Frontal cortex (tissue), 4 donors: ENCODE data around the gene DEFB132. TPM values are rescaled to one million over a fixed set of nuclear protein-coding genes. Genes with fewer than 3 reads are reported as not detected.
"Not testable (repeated sequence)": the region's sequence is repeated elsewhere in the genome, so short reads cannot be mapped to it uniquely, and the experiment has no call there.

Experiments
- DNase-seq, 2 donors: peaks; one replicate each; pipeline ENCODE4 v3.0.0; 2012; ENCODE audit warnings: low spot score in 2 of 2
- FAIRE-seq: peaks from 2 replicates; lab custom pipeline; 2012; peaks lifted over from hg19 to GRCh38; lab: Jason Lieb, UNC
- total RNA-seq: library from RNA; depleted of rRNA; stranded (reverse); fragments of >200 nt; gene quantifications from one replicate; pipeline ENCODE4 v1.2.3, GENCODE V29; 2014
- donor health status: control.
- donor health status: control.
- donor health status: control.

The DEFB132 gene
- not detected for total RNA-seq

DNA sequence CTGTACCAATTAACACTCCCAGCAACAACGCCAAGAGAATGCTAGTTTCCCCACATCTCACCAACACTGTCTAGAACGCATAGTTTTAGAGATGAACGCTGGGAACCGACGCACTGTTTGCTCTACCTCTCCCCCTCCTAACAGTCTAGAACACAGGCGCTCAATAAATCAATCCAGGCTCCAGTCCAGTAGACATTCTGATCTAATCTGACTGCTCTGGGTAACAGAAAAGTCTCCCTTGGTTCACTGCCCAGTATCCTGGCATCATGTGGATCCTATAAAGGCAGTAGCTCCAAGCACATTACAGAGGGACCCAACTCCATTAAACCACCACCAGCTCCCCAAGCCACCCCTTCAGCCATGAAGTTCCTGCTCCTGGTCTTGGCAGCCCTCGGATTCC, at the start of gene DEFB132:
TSS of gene DEFB132 (plus strand) at position 306 of the 400 bp plus-strand sequence. CDS start at position 361, 55 bp downstream.
- FAIRE-seq (no peak), DNase-seq (no peak)

DNA sequence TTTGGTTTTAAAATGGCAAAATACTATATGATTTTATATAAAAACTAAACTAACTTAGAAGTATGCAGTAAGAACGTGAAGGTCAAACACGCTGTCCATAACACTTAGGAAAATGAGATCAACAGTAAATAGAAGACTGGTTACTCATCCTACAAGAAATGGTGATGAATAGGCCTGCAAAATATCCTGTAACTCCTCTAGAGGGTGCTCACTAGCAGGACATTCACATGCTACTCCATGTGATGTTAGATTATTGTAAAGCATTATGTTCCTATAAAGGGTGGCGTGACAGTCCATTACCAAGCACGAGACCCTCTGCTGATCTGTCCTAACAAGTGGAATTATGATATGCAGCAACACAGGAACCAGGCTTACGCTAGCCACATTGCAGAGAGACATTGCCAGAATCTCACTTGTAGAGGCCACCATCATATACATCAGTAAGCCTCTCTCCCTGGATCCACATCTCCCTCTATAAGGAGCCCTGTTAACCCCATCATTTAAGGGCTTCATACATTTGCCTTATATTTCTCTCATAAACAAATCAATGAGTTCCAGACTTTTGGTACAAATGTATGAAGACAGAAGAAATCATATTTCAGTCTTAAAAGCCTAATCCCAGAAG, 48.5 kb upstream of the DEFB132 start:
- DNase-seq (peak in 1 of 2 donors; percentile 9), FAIRE-seq (peak; percentile 54)

GRCh38 chr20:210809-211502, 46.6 kb upstream of the DEFB132 start:
- FAIRE-seq (no peak), DNase-seq (no peak)

DNA sequence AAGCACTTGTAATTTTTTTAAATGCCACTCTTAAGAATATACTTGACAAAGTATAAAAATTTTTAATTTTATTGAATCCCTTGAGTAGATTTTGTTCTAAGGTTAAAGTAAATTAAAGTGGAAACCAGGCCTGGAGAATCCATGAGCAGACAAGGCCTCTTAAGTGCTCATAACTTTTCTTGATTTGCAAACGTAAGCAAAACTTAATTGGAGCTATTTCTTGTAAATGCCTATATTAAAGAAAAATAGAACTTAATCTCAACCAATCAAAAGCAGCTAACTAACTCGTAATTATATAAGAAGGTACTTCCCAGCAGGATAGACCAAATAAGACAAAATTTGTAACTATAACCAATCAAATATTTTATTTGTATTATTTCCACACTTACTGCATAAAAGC, 43.1 kb upstream of the DEFB132 start:
- FAIRE-seq (no peak), DNase-seq (no peak)

DNA sequence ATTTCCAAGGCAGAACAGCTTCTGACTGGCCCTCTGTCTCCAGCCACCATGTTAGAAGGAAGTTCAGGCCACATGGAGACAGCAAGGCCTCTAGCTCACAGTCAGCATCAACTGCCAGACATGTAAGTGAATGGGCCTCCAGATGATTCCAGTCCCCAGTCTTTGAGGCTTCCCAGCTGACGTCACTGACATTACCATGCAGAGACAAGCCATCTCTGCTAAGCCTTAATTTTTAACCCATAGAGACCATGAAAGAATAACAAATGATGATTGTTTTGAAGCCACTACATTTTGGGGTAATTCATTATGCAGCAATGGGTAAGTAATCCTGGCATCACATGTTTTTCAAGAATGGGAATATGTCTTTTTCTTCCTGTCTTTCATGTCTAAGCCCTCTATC, 41.7 kb upstream of the DEFB132 start:
- no peak for FAIRE-seq
- no peak for DNase-seq

GRCh38 chr20:217266-217665, 40.3 kb upstream of the DEFB132 start:
- DNase-seq: no peak
- FAIRE-seq: no peak

DNA sequence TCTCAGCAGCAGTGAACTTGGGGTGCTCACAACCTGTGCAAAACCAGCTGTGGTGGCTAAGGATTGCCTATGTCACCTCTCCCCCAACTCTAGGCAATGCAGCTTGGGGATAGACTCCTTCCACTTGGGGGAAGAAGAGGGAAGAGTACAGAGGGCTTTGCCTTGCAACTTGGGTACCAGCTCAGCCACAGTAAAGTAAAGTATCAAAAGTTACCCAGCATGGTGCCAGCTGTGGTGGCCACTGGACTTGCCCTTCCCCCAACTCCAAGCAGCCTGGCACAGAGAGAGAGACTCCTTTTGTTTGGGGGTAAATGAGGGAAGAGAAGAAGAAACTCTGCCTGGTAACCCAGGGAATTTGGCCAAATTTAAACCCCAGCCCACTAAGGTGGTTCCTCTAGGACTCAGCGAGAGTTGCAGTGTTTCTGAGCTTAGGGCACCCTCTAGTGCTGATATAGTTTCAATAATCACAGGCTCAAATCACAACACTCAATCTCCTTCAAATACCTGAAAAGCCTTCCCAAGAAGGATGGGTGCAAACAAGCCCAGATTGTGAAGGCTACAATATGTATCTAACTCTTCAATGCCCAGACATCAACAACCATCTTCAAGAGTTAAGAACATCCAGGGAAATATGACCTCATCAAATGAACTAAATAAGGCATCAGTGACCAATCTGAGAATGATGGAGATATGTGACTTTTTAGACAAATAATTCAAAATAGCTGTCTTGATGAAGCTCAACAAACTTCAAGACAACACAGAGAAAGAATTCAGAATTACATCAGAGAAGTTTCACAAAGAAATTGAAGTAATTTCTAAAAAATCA, 38.0 kb upstream of the DEFB132 start:
- DNase-seq (peak in 1 of 2 donors; percentile 6), FAIRE-seq (no peak)

DNA sequence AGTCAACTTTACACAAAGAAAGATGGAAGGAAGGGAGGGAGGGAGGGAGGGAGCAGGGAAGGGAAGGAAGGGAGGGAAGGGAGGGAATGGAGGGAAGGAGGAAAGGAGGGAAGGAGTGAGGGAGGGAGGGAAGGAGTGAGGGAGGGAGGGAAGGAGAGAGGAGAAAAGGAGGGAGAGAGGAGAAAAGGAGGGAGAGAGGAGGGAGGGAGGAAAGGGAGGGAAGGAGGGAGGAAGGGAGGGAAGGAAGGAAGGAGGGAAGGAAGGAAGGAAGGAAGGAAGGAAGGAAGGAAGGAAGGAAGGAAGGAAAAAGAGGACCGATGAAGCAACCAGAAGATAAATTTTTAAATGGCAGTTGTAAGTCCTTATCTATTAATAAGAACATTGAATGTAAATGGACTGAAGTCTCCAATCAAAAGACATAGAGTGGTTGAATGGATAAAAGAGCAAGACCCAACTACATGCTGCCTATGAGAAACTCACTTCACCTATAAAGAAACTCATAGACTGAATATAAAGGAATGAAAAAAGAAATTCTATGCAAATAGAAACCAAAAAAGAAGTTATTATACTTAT, 36.2 kb upstream of the DEFB132 start:
- DNase-seq: no peak
- no peak for FAIRE-seq

DNA sequence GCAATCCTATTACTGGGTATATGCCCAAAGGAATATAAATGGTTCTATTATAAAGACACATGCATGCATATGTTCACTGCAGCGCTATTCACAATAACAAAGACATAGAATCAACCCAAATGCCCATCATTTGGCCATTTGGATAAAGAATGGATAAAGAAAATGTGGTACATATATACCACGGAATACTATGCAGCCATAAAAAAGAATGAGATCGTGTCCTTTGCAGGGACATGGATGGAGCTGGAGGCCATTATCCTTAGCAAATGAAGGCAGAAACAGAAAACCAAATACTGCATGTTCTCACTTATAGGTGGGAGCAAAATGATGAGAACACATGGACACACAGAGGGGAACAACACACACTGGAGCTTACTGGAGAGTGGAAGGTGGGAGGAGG, 31.6 kb upstream of the DEFB132 start:
- DNase-seq, FAIRE-seq: not testable (repeated sequence)

GRCh38 chr20:226958-227357, 30.6 kb upstream of the DEFB132 start, which contains the start of gene DEFB129:
DEFB129 (plus strand) TSS chr20:227258; CDS start chr20:227289, 31 bp downstream.
- FAIRE-seq (no peak), DNase-seq (no peak)

- no peak for FAIRE-seq
Measured at GRCh38 chr20:227439-228105, 30.0 kb upstream of the DEFB132 start.

DNA sequence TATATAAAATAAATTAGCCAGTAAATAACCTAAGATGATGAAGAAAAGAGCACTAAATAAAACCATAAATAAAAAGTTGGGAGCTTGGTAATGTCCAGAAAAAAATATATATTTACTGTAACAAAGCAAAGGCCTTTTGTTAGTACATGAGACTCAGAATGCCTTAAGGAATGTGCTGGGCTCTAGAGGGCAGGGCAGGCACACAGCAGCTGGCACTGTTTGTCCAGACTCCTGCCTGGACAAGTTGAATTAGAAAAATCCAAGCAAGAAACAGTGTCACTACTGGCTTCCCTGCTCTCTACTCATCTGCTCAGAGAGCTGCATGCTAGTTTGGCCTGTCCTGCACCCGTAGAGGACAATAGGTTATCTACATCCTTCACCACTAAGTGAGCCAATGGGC, 21.6 kb upstream of the DEFB132 start:
- FAIRE-seq (no peak), DNase-seq (peak in 1 of 2 donors; percentile 8)

More at GRCh38 chr20:227439-228105, 30.0 kb upstream of the DEFB132 start:
- DNase-seq: no peak

- DNase-seq (peak in 1 of 2 donors; percentile 12), FAIRE-seq (no peak)
Measured at GRCh38 chr20:237489-237888, 20.0 kb upstream of the DEFB132 start.

DNA sequence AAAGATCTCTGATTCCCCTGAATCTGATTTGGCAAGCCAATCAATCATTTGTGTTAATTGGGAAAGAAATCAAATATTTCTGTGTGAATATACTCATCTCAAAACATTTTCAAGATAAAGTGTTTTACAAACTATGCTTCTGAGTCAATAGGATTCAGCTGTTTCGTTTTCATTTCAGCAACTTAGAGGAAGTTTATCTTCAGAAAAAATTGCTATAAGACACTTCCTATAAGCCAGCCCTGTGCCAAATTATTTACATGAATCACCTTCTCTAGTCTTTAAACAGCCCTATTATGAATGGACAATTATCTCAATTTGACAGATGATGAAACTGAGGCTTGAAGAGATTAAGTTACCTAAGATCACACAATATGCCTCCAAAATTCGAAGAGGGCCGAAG, 19.6 kb upstream of the DEFB132 start:
- FAIRE-seq (no peak), DNase-seq (no peak)

DNA sequence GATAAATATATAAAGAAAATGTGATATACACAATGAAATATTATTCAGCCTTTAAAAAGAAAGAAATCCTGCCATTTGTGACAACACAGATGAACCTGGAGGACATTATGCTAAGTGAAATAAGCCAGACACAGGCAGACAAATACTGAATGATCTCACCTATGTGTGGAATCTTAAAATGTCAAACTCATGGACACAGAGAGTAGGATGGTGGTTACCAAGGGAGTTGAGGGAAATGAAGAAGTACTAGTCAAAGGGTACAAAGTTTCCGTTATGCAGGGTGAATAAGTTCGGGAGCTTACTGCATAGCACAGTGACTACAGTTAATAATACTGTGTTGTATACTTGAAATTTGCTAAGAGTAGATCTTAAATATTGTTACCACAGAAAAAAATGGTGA, 14.6 kb upstream of the DEFB132 start:
- FAIRE-seq (no peak), DNase-seq (no peak)

GRCh38 chr20:251354-251753, 6.2 kb upstream of the DEFB132 start:
- no peak for FAIRE-seq
- no peak for DNase-seq

- DNase-seq: no peak
- FAIRE-seq: no peak
Measured at GRCh38 chr20:252801-253200, 4.7 kb upstream of the DEFB132 start.

DNA sequence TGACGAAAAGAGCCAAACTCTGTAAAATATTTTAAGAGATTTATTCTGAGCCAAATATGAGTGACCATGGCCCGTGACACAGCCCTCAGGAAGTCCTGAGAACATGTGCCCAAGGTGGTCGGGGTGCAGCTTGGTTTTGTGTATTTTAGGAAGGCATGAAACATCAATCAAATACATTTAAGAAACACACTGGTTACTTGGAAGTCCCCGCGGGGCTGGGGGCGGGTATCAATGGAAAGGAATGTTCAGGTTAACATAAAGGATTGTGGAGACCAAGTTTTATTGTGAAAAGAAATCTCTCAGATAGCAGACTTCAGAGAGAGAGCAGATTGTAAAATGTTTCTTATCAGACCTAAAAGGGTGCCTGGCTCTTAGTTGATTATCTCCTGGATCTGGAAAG, 4.1 kb upstream of the DEFB132 start:
- FAIRE-seq, DNase-seq: not testable (repeated sequence)

GRCh38 chr20:258269-258858, 840 bp downstream of the DEFB132 start:
- FAIRE-seq (no peak), DNase-seq (no peak)
